Measurements from ENCODE around the gene OPN3.
"Not testable (repeated sequence)": the region's sequence is repeated elsewhere in the genome, so short reads cannot be mapped to it uniquely, and the experiment has no call there.

The OPN3 gene

GRCh38 chr1:241640149-241640866, at the start of gene OPN3, which contains the start of gene CHML:
TSS of gene OPN3 (minus strand) at chr1:241640369. CDS start at chr1:241640254, 115 bp downstream.
TSS of gene CHML (minus strand) at chr1:241640369. CDS start at chr1:241635766, 4,603 bp downstream.
- peak; percentile 97 for DNase-seq (ENCODE audit: low spot score)

GRCh38 chr1:241688940-241689368, 48.8 kb upstream of the OPN3 start:
- DNase-seq (ENCODE audit: low spot score), result no peak

- no peak for DNase-seq (ENCODE audit: low spot score)
Observed at GRCh38 chr1:241684108-241684507, 43.9 kb upstream of the OPN3 start.

- no peak for DNase-seq (ENCODE audit: low spot score)
Observed at GRCh38 chr1:241682921-241683320, 42.8 kb upstream of the OPN3 start.

- DNase-seq (ENCODE audit: low spot score), result not testable (repeated sequence)
Observed at GRCh38 chr1:241681861-241682448, 41.8 kb upstream of the OPN3 start.

GRCh38 chr1:241679961-241680360, 39.8 kb upstream of the OPN3 start:
- DNase-seq (ENCODE audit: low spot score), result no peak

GRCh38 chr1:241679404-241679803, 39.2 kb upstream of the OPN3 start:
- DNase-seq (ENCODE audit: low spot score), result no peak

- DNase-seq (ENCODE audit: low spot score), result no peak
Observed at GRCh38 chr1:241678536-241678935, 38.4 kb upstream of the OPN3 start.

GRCh38 chr1:241677201-241677600, 37.0 kb upstream of the OPN3 start:
- DNase-seq (ENCODE audit: low spot score), result no peak

GRCh38 chr1:241675983-241676382, 35.8 kb upstream of the OPN3 start:
- no peak for DNase-seq (ENCODE audit: low spot score)

GRCh38 chr1:241674805-241675384, 34.7 kb upstream of the OPN3 start:
- DNase-seq (ENCODE audit: low spot score), result no peak

- no peak for DNase-seq (ENCODE audit: low spot score)
Observed at GRCh38 chr1:241672301-241672700, 32.1 kb upstream of the OPN3 start.

GRCh38 chr1:241666419-241666818, 26.2 kb upstream of the OPN3 start:
- no peak for DNase-seq (ENCODE audit: low spot score)

GRCh38 chr1:241660424-241660972, 20.3 kb upstream of the OPN3 start:
- DNase-seq (ENCODE audit: low spot score), result no peak

GRCh38 chr1:241659016-241659415, 18.8 kb upstream of the OPN3 start:
- DNase-seq (ENCODE audit: low spot score), result not testable (repeated sequence)

GRCh38 chr1:241658081-241658793, 18.1 kb upstream of the OPN3 start:
- no peak for DNase-seq (ENCODE audit: low spot score)

- DNase-seq (ENCODE audit: low spot score), result no peak
Observed at GRCh38 chr1:241654641-241655040, 14.5 kb upstream of the OPN3 start.

- DNase-seq (ENCODE audit: low spot score), result no peak
Observed at GRCh38 chr1:241654019-241654418, 13.8 kb upstream of the OPN3 start.

GRCh38 chr1:241652012-241652411, 11.8 kb upstream of the OPN3 start, which contains the start of gene WDR64:
TSS of gene WDR64 (plus strand) at chr1:241652281. CDS start at chr1:241652485, 204 bp downstream.
- DNase-seq (ENCODE audit: low spot score), result no peak

GRCh38 chr1:241648159-241648558, 8.0 kb upstream of the OPN3 start:
- DNase-seq (ENCODE audit: low spot score), result no peak

GRCh38 chr1:241647658-241648057, 7.5 kb upstream of the OPN3 start:
- no peak for DNase-seq (ENCODE audit: low spot score)

GRCh38 chr1:241646201-241646600, 6.0 kb upstream of the OPN3 start:
- no peak for DNase-seq (ENCODE audit: low spot score)

All from iPS-NIHi11 (cell line).